Fibroblast of skin of left quadriceps (primary cell): ENCODE results near the gene MYO7A.

ENCODE experiments used
- DNase-seq, 2 experiments: peaks; one replicate each; pipeline ENCODE4 v3.0.0-alpha.2; 2013; ENCODE audit warnings: low read depth in 2 of 2

The MYO7A gene

DNA sequence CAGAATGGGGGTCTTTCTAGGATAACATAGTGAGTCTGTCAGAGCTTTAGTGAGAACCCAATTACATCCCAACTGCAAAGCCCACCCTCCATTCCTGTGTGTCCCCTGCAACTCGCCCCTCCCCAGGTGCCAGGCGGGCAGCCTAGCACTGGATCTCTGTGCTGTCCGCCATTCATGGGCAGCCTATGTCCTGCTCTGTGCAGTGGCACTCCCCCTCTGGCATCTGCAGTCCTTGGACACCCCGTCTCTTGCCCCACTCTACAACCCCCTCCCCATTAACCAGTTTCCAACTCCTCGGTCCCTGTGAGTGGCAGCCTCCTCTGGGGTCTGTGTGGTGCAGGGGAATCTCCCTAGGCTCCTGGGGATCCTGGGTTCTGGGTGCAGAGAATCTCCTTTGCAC is 37.0 kb downstream of the MYO7A start:
- DNase-seq, result no peak

DNA sequence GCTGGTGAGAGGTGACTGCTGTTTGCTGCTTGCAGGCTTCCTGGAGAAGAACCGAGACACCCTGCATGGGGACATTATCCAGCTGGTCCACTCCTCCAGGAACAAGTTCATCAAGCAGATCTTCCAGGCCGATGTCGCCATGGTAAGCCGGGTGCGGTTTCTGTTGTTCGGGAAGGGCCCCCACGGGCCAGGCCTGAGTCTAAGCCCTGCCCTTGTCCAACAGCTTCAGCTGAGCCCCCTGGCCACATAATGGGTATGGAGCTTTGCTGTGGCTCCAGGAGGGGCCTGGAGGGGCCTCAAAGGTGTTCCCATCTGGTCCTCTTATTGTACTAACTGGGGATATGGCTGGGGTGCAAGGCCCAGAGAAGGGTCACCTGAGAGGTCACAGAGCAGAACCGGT is 38.0 kb downstream of the MYO7A start:
- DNase-seq, result no peak

DNA sequence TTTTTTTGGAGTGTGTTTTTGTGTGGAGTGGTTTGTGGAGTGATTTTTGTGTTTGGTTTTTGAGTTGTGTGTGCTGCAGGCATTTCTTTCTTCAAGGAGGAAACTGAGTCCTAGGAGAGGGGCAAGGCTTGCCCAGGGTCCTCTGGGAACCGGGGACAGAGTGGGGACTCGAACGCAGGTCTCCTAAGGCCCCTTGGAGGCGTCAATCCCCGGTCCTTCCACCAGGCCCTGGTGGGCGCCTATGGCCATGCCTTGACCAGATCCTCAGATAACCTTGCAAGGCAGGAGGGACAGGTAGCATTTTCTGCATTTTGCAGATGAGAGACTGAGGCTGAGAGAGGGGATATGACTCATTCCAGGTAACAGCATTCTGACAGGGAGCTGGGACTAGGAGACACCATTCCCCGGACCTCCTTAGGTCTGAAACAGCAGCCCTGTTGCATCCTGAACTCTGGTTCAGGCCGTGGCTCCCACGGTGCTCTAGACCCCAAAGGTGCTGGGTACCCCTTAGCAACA is 39.1 kb downstream of the MYO7A start:
- no peak for DNase-seq

DNA sequence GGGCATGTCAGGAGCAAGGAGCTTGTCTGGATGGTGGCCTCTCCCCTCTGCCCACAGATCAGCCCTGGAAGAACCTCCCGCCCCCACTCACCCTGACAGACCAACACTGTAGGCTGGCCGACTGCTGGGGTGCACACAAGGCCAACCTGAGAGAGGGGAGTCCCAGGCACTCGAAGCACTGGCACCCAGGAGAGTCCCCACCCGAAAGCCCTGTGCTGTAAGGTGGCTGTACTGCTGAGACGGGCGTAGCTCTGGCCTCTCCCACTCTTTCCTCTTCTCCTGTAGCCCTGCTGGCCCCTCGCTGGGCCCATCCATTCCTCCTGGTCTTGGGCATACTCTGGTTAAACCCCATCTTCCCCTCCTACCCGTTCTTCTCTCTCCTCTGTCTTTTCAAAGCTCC is 39.7 kb downstream of the MYO7A start:
- DNase-seq, result no peak

GRCh38 chr11:77170107-77170506 is 42.1 kb downstream of the MYO7A start:
- no peak for DNase-seq

DNA sequence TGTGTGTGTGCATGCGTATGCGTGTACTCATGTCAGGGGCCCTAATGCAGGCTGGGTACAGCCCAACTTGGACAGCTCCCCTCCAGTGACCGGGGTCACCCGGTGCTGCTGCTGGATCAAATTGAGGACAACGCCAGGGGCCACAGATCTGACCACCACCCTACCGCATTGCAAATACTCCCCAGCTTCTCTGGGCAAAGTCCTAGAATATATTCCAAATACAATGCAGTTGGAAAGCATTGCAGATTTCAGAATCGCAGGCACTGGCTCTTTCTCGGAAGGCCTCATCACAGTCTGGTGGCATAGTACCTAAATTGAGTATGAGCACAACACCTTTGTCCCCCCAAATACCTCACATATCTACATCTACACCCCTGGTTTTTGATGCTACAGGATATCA is 43.2 kb downstream of the MYO7A start:
- no peak for DNase-seq

DNA sequence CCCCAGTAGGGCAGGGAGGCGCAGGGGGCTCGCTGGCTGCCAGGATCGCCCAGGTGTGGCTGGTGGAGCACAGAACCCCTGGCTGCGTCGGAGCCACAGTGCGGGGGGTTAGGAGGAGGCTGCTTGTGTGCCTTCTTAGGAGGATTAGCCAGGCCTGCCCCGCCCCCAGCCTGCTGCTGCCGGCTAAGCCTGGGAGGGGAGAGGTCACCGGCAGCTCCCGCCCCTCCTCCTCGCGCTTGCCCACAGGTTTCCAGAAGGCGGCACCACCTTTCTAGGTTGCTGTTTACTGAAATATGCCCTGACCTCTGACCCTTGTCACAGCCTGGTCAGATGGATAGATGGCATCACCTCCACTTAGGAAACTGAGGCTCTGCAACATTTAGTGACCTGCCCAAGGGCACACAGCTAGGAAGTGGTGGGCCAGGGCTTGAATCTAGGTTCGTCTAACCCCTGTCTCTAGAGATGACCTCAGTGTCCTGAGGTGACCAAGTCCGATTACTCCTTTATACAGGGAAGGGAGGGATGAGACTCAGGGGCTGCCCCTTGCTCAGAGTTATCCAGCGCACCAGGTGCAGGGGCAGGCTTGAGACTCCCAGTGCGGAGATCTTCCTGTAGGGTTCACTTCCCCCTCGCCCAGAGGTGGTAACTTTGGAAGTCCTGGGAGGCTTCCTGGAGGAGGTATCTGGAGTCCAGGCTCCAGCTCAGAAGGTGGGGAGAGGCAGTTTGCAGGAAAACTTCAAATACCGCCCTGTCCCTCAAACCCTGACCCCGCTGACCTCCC is 44.0 kb downstream of the MYO7A start:
- no peak for DNase-seq

DNA sequence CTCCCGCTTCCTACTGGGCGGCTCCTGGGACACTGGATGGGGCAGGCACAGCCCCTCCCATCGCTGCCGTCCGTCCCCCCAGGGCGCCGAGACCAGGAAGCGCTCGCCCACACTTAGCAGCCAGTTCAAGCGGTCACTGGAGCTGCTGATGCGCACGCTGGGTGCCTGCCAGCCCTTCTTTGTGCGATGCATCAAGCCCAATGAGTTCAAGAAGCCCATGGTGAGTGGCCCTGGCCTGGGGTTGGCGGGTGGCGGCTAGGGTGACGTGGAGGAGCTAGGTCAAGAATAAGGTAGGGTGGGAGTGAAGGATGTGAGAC is 44.6 kb downstream of the MYO7A start:
- no peak for DNase-seq

GRCh38 chr11:77173494-77173893 is 45.4 kb downstream of the MYO7A start:
- DNase-seq, result no peak

DNA sequence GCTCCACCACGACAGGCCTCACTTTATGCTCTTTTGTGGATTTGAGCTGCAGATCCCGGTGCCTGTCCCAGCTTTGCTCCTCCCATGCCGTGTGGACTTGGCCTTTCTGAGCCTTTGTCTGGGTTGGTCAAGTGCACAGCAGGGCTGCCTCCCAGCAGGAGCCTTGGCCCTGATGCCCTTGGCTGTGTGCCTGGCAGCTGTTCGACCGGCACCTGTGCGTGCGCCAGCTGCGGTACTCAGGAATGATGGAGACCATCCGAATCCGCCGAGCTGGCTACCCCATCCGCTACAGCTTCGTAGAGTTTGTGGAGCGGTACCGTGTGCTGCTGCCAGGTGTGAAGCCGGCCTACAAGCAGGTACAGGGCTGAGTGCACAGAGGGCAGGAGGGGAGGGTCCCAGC is 46.5 kb downstream of the MYO7A start:
- no peak for DNase-seq

GRCh38 chr11:77175021-77175842 is 47.2 kb downstream of the MYO7A start:
- no peak for DNase-seq

GRCh38 chr11:77175869-77176539 is 48.0 kb downstream of the MYO7A start:
- DNase-seq, result no peak

GRCh38 chr11:77176996-77177395 is 49.0 kb downstream of the MYO7A start:
- DNase-seq, result no peak

DNA sequence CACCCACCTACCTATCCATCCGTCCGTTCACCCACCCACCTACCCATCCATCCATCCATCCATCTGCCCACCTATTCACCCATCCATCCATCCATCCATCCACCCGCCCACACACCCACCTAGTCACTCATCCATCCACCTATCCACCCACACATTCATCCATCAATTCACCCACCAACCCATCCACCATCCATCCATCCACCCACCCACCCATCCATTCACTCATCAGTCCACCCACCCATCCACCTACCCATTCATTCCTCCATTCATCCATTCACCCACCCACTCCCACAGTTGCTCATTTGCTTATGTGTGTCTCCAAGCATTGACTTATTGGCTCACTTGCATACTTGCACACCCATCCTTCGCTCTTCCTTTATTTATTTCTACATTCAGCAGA is 50.1 kb downstream of the MYO7A start:
- DNase-seq, result no peak

DNA sequence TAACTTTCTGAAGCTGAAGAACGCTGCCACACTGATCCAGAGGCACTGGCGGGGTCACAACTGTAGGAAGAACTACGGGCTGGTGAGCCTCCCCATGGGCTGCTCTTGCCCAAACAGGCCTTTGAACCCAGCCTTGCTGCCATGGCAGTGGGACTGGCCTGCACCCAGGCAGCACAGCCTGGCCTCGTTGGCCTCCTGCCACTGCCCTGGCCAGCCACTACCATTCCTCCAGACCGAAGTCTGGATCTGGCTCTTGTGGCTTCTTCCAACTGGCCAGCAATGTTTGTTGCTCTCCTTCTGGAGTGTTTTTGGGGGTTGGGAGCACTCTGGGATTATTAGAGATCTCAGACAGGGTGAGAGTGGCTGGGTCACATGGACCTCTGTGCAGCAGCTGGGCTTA is 51.0 kb downstream of the MYO7A start:
- DNase-seq, result no peak

- no peak for DNase-seq
Observed at GRCh38 chr11:77179681-77180080, 51.6 kb downstream of the MYO7A start.

DNA sequence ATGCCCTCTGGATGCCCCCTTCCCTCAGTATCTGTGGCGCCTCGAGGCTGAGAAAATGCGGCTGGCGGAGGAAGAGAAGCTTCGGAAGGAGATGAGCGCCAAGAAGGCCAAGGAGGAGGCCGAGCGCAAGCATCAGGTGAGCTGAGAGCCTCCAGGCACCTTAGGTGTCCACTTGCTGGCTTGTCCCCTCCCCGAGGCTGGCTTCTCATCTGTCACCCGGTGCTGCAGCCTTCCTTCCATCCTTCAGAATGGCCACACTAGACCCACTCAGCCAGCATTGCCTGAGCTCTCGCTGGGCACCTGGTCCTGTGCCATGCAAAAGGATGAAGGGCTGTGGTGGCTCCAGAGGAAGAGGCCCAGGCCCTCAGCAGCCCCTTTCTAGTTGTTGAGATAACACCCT is 52.3 kb downstream of the MYO7A start:
- no peak for DNase-seq

GRCh38 chr11:77181226-77181625 is 53.2 kb downstream of the MYO7A start:
- DNase-seq, result no peak

DNA sequence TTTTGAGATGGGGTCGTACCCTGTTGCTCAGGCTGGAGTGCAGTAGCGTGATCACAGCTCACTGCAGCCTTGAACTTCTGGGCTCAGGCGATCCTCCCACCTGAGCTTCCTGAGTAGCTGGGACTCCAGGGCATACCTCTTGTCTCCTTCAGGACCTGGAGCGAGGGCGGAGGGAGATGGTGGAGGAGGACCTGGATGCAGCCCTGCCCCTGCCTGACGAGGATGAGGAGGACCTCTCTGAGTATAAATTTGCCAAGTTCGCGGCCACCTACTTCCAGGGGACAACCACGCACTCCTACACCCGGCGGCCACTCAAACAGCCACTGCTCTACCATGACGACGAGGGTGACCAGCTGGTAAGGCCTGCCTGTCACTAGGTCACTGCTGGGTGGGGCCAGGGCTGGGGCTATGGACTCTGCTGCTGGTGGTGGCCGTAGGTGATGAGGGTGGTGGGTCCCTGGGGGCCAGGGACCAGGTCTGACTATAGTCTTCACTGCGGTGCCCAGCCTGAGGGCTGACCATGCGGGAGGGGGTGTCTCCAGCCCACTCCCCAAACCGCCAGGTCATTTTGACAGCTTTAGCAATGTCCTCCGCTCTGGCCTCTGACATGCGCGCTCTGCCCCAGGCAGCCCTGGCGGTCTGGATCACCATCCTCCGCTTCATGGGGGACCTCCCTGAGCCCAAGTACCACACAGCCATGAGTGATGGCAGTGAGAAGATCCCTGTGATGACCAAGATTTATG is 53.9 kb downstream of the MYO7A start:
- no peak for DNase-seq

- DNase-seq, result no peak
Observed at GRCh38 chr11:77182542-77183430, 54.7 kb downstream of the MYO7A start.

- no peak for DNase-seq
Observed at GRCh38 chr11:77183431-77183984, 55.5 kb downstream of the MYO7A start.
